PC-3 (cell line): Measurements from ENCODE around the gene MCCC1. TPM values are rescaled to one million over a fixed set of nuclear protein-coding genes. Genes with fewer than 3 reads are reported as not detected.

Source experiments
- ATAC-seq: fragments of 200-7000 bp; cut with Tn5 transposase; 2 replicates; pipeline ENCODE4 v1.9.1; 2020; ENCODE audit warnings: mild to moderate bottlenecking, moderate library complexity
- BruUV-seq: library from RNA; stranded (reverse); fragments of 400-500 nt; replicated peaks from 2 replicates; lab custom pipeline; 2021; lab: Mats Ljungman, UMichigan
- CTCF ChIA-PET: fragments of 300-600 bp; sonication (Branson Sonifier 250); formaldehyde crosslinking; loops from one replicate; lab custom pipeline; 2022; ENCODE audit warnings: antibody characterized with exemption; lab: Charles Lee
- POLR2A ChIA-PET: fragments of 300-600 bp; sonication (Branson Sonifier 250); formaldehyde crosslinking; loops from one replicate; lab custom pipeline; 2022; ENCODE audit warnings: antibody characterized with exemption; ENCODE audit not compliant: unreplicated experiment; lab: Charles Lee
- DNase-seq: peaks from one replicate; pipeline ENCODE4 v3.0.0-alpha.2; 2015
- H2AFZ ChIP-seq: fragments of 300-600 bp; sonication (generic); 2 replicates; pipeline ENCODE4 v1.6.0; 2016; ENCODE audit warnings: antibody characterized with exemption, low read length
- H3F3A ChIP-seq: fragments of 300-600 bp; sonication (generic); one replicate; pipeline ENCODE4 v1.6.0; 2017; ENCODE audit warnings: antibody characterized with exemption, low read length, control low read depth, mild to moderate bottlenecking; ENCODE audit not compliant: unreplicated experiment
- H3K27ac ChIP-seq: fragments of 300-600 bp; sonication (generic); 2 replicates; pipeline ENCODE4 v1.5.1; 2016; ENCODE audit warnings: mild to moderate bottlenecking, low read length
- H3K27me3 ChIP-seq: fragments of 300-600 bp; sonication (generic); 2 replicates; pipeline ENCODE4 v1.6.1; 2016; ENCODE audit warnings: low read length, mixed read lengths
- H3K36me3 ChIP-seq: fragments of 300-600 bp; sonication (generic); 2 replicates; pipeline ENCODE4 v1.6.1; 2016; ENCODE audit warnings: low read depth, mixed run types, low read length, mixed read lengths
- H3K4me1 ChIP-seq: fragments of 300-600 bp; sonication (generic); 2 replicates; pipeline ENCODE4 v1.5.1; 2016; ENCODE audit warnings: low read length; ENCODE audit not compliant: insufficient read depth
- H3K4me2 ChIP-seq: fragments of 300-600 bp; sonication (generic); 2 replicates; pipeline ENCODE4 v1.6.0; 2016; ENCODE audit warnings: low read length
- H3K4me3 ChIP-seq: fragments of 300-600 bp; sonication (generic); 2 replicates; pipeline ENCODE4 v1.5.1; 2016; ENCODE audit warnings: mild to moderate bottlenecking, low read length, mixed read lengths
- H3K79me2 ChIP-seq: fragments of 300-600 bp; sonication (generic); 2 replicates; pipeline ENCODE4 v1.6.1; 2017; ENCODE audit warnings: low read length, mixed read lengths
- H3K9ac ChIP-seq: fragments of 300-600 bp; sonication (generic); 2 replicates; pipeline ENCODE4 v1.6.0; 2016; ENCODE audit warnings: mild to moderate bottlenecking, low read length
- H3K9me2 ChIP-seq: fragments of 300-600 bp; sonication (generic); replicated peaks from 2 replicates; pipeline ENCODE4 v1.6.1; 2016; ENCODE audit warnings: mixed run types, low read length, mixed read lengths
- H3K9me3 ChIP-seq: fragments of 300-600 bp; sonication (generic); 2 replicates; pipeline ENCODE4 v1.6.1; 2016; ENCODE audit warnings: low read length, mixed read lengths
- H4K20me1 ChIP-seq: fragments of 300-600 bp; sonication (generic); 2 replicates; pipeline ENCODE4 v1.6.1; 2016; ENCODE audit warnings: low read length, mixed read lengths
- CTCF ChIP-seq: fragments of 300-600 bp; sonication (generic); conservative IDR thresholded peaks from 2 replicates; pipeline ENCODE4 v1.5.1; 2017; ENCODE audit warnings: antibody characterized with exemption, low read depth, mild to moderate bottlenecking, low read length
- EZH2 ChIP-seq: fragments of 300-600 bp; sonication (generic); IDR thresholded peaks from one replicate; pipeline ENCODE4 v1.6.1; 2017; ENCODE audit warnings: antibody characterized with exemption, mild to moderate bottlenecking, low read length; ENCODE audit not compliant: unreplicated experiment
- EZH2phosphoT487 ChIP-seq: fragments of 300-600 bp; sonication (generic); IDR thresholded peaks from 2 replicates; pipeline ENCODE4 v1.6.1; 2018; ENCODE audit warnings: mild to moderate bottlenecking, antibody characterized with exemption, low read length, borderline replicate concordance
- intact Hi-C: fragments of 100-400 bp; cut with micrococcal nuclease; formaldehyde crosslinking; loops from 2 replicates; pipeline ENCODE4 v1.9.0; 2023
- total RNA-seq: library from RNA; depleted of rRNA; stranded (reverse); fragments of >200 nt; gene quantifications from 2 replicates; pipeline ENCODE4 v1.2.3, GENCODE V29; 2014; rRNA removed

MCCC1 gene
- total RNA-seq, 1 experiment from 2014 or later, result 18.5 TPM

- Histone ChIP-seq H3K79me2 (peaks cover 82% of the 10 kb centered on the region), H3K27ac (peak overlapping the region; percentile 8; the same call in 1 of the 2 replicates)
- POLR2A ChIA-PET, result no interaction called here
These were observed 131.8 kb downstream of the MCCC1 start for GRCh38 chr3:182967218-182968204.

GRCh38 chr3:182965861-182966366 is 133.4 kb downstream of the MCCC1 start:
- no peaks in the 10 kb centered on the region for H4K20me1 ChIP-seq
- H3K9me3 ChIP-seq, result no peaks in the 10 kb centered on the region
- TF ChIP-seq EZH2, result no peak
- TF ChIP-seq EZH2phosphoT487, result no peak
- no peak for TF ChIP-seq CTCF
- DNase-seq (no peak), ATAC-seq (no peak)
- no peak overlapping the region for H3K4me2 ChIP-seq
- no TSS peak for BruUV-seq
- peaks cover 14% of the 10 kb centered on the region; the same call in 1 of the 2 replicates for H3K36me3 ChIP-seq
- intact Hi-C loops, result loop anchor here (5.0 kb wide), 3 partner anchors 59 to 156 kb away; partner anchors contain the start of gene MCCC1
- peaks cover 66% of the 10 kb centered on the region for H3K79me2 ChIP-seq
- H3K9ac ChIP-seq, result no peak overlapping the region
- H3K4me3 ChIP-seq, result no peak overlapping the region
- ChIA-PET CTCF (no interaction called here), POLR2A (no interaction called here)
- H2AFZ ChIP-seq, result no peak overlapping the region
- H3F3A ChIP-seq, result no peaks in the 10 kb centered on the region
- no peaks in the 10 kb centered on the region for H3K27me3 ChIP-seq
- H3K4me1 ChIP-seq, result peaks cover 33% of the 10 kb centered on the region
- H3K9me2 ChIP-seq, result no peaks in the 10 kb centered on the region
- no peak overlapping the region for H3K27ac ChIP-seq

More at GRCh38 chr3:182967218-182968204, 131.8 kb downstream of the MCCC1 start:
- Histone ChIP-seq H3K4me2 (0 out of 2 replicates have a peak overlapping the region, but pooled peaks have one; percentile 12), H3F3A (no peaks in the 10 kb centered on the region), H3K9me2 (no peaks in the 10 kb centered on the region), H3K27me3 (no peaks in the 10 kb centered on the region), H3K36me3 (peaks cover 13% of the 10 kb centered on the region; the same call in 1 of the 2 replicates), H3K4me3 (no peak overlapping the region), H3K4me1 (peaks cover 43% of the 10 kb centered on the region), H4K20me1 (no peaks in the 10 kb centered on the region), H3K9ac (no peak overlapping the region), H3K9me3 (no peaks in the 10 kb centered on the region), H2AFZ (no peak overlapping the region)
- BruUV-seq, result no TSS peak
- ATAC-seq (peak; percentile 77), DNase-seq (no peak)
- intact Hi-C loops, result loop anchor here (5.0 kb wide), 3 partner anchors 60 to 155 kb away; partner anchors contain the start of gene MCCC1
- CTCF ChIA-PET, result no interaction called here
- TF ChIP-seq CTCF (no peak), EZH2 (no peak), EZH2phosphoT487 (no peak)

Other genes starting within 250 kb of the MCCC1 start
- gene DCUN1D1, start 119.0 kb downstream of the MCCC1 start, total RNA-seq, result 19.5 and 39.7 TPM in 2 replicates
- gene LAMP3, start 63.2 kb upstream of the MCCC1 start, total RNA-seq, result 2.8 and 3.2 TPM in 2 replicates
- 22.9 and 29.2 TPM in 2 replicates for gene B3GNT5, start 153.8 kb upstream of the MCCC1 start, total RNA-seq